PC-3 (cell line): ENCODE data around the gene RRAS2. TPM values are rescaled to one million over a fixed set of nuclear protein-coding genes. Genes with fewer than 3 reads are reported as not detected.

Experiments used
- ATAC-seq: fragments of 200-7000 bp; cut with Tn5 transposase; 2 replicates; pipeline ENCODE4 v1.9.1; 2020; ENCODE audit warnings: mild to moderate bottlenecking, moderate library complexity
- BruUV-seq: library from RNA; stranded (reverse); fragments of 400-500 nt; replicated peaks from 2 replicates; lab custom pipeline; 2021; lab: Mats Ljungman, UMichigan
- CTCF ChIA-PET: fragments of 300-600 bp; sonication (Branson Sonifier 250); formaldehyde crosslinking; loops from one replicate; lab custom pipeline; 2022; ENCODE audit warnings: antibody characterized with exemption; lab: Charles Lee
- POLR2A ChIA-PET: fragments of 300-600 bp; sonication (Branson Sonifier 250); formaldehyde crosslinking; loops from one replicate; lab custom pipeline; 2022; ENCODE audit warnings: antibody characterized with exemption; ENCODE audit not compliant: unreplicated experiment; lab: Charles Lee
- DNase-seq: peaks from one replicate; pipeline ENCODE4 v3.0.0-alpha.2; 2015
- H2AFZ ChIP-seq: fragments of 300-600 bp; sonication (generic); 2 replicates; pipeline ENCODE4 v1.6.0; 2016; ENCODE audit warnings: antibody characterized with exemption, low read length
- H3F3A ChIP-seq: fragments of 300-600 bp; sonication (generic); one replicate; pipeline ENCODE4 v1.6.0; 2017; ENCODE audit warnings: antibody characterized with exemption, low read length, control low read depth, mild to moderate bottlenecking; ENCODE audit not compliant: unreplicated experiment
- H3K27ac ChIP-seq: fragments of 300-600 bp; sonication (generic); 2 replicates; pipeline ENCODE4 v1.5.1; 2016; ENCODE audit warnings: mild to moderate bottlenecking, low read length
- H3K27me3 ChIP-seq: fragments of 300-600 bp; sonication (generic); 2 replicates; pipeline ENCODE4 v1.6.1; 2016; ENCODE audit warnings: low read length, mixed read lengths
- H3K36me3 ChIP-seq: fragments of 300-600 bp; sonication (generic); 2 replicates; pipeline ENCODE4 v1.6.1; 2016; ENCODE audit warnings: low read depth, mixed run types, low read length, mixed read lengths
- H3K4me1 ChIP-seq: fragments of 300-600 bp; sonication (generic); 2 replicates; pipeline ENCODE4 v1.5.1; 2016; ENCODE audit warnings: low read length; ENCODE audit not compliant: insufficient read depth
- H3K4me2 ChIP-seq: fragments of 300-600 bp; sonication (generic); 2 replicates; pipeline ENCODE4 v1.6.0; 2016; ENCODE audit warnings: low read length
- H3K4me3 ChIP-seq: fragments of 300-600 bp; sonication (generic); 2 replicates; pipeline ENCODE4 v1.5.1; 2016; ENCODE audit warnings: mild to moderate bottlenecking, low read length, mixed read lengths
- H3K79me2 ChIP-seq: fragments of 300-600 bp; sonication (generic); 2 replicates; pipeline ENCODE4 v1.6.1; 2017; ENCODE audit warnings: low read length, mixed read lengths
- H3K9ac ChIP-seq: fragments of 300-600 bp; sonication (generic); 2 replicates; pipeline ENCODE4 v1.6.0; 2016; ENCODE audit warnings: mild to moderate bottlenecking, low read length
- H3K9me2 ChIP-seq: fragments of 300-600 bp; sonication (generic); replicated peaks from 2 replicates; pipeline ENCODE4 v1.6.1; 2016; ENCODE audit warnings: mixed run types, low read length, mixed read lengths
- H3K9me3 ChIP-seq: fragments of 300-600 bp; sonication (generic); 2 replicates; pipeline ENCODE4 v1.6.1; 2016; ENCODE audit warnings: low read length, mixed read lengths
- H4K20me1 ChIP-seq: fragments of 300-600 bp; sonication (generic); 2 replicates; pipeline ENCODE4 v1.6.1; 2016; ENCODE audit warnings: low read length, mixed read lengths
- CTCF ChIP-seq: fragments of 300-600 bp; sonication (generic); conservative IDR thresholded peaks from 2 replicates; pipeline ENCODE4 v1.5.1; 2017; ENCODE audit warnings: antibody characterized with exemption, low read depth, mild to moderate bottlenecking, low read length
- EZH2 ChIP-seq: fragments of 300-600 bp; sonication (generic); IDR thresholded peaks from one replicate; pipeline ENCODE4 v1.6.1; 2017; ENCODE audit warnings: antibody characterized with exemption, mild to moderate bottlenecking, low read length; ENCODE audit not compliant: unreplicated experiment
- EZH2phosphoT487 ChIP-seq: fragments of 300-600 bp; sonication (generic); IDR thresholded peaks from 2 replicates; pipeline ENCODE4 v1.6.1; 2018; ENCODE audit warnings: mild to moderate bottlenecking, antibody characterized with exemption, low read length, borderline replicate concordance
- intact Hi-C: fragments of 100-400 bp; cut with micrococcal nuclease; formaldehyde crosslinking; loops from 2 replicates; pipeline ENCODE4 v1.9.0; 2023
- total RNA-seq: library from RNA; depleted of rRNA; stranded (reverse); fragments of >200 nt; gene quantifications from 2 replicates; pipeline ENCODE4 v1.2.3, GENCODE V29; 2014

RRAS2 gene
- total RNA-seq, 1 experiment from 2014 or later, result 58.6 TPM

GRCh38 chr11:14370496-14370895 is 11.5 kb upstream of the RRAS2 start:
- Histone ChIP-seq H3K79me2 (no peaks in the 10 kb centered on the region), H3K4me1 (peaks cover 15% of the 10 kb centered on the region), H3K9me3 (no peaks in the 10 kb centered on the region), H3K36me3 (no peaks in the 10 kb centered on the region), H3K9me2 (no peaks in the 10 kb centered on the region), H3K27ac (no peak overlapping the region), H2AFZ (no peak overlapping the region), H3K27me3 (no peaks in the 10 kb centered on the region), H3K4me2 (no peak overlapping the region), H3K4me3 (no peak overlapping the region), H4K20me1 (no peaks in the 10 kb centered on the region), H3K9ac (no peak overlapping the region), H3F3A (peaks cover 8% of the 10 kb centered on the region)
- DNase-seq (no peak), ATAC-seq (no peak)
- POLR2A ChIA-PET, result interaction anchor here (0.6 kb wide), 1 partner anchor 62 kb away, joined by 3 read pairs; no protein-coding TSS in a partner anchor
- BruUV-seq, result no TSS peak
- intact Hi-C loops, result no loop called here
- CTCF ChIA-PET, result no interaction called here
- no peak for TF ChIP-seq EZH2
- no peak for TF ChIP-seq EZH2phosphoT487
- TF ChIP-seq CTCF, result no peak

DNA sequence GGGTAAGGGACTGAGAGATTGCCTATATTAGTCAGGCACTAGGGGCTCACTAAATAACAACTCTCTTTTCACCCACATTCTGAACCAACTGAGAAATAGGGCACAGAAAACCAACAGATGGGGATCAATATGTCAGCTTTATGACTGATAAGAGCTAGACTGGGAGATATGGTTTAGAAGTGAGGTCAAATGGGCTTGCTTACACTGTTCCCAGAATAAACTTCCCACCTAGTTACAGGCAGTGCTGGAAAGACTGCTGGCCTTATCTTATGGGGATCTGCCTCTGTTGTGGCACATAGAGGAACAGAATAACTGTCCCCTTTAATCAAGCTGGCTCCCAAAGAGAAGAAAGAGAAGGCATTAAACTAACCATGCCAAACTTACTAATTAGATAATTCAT is 10.6 kb upstream of the RRAS2 start:
- intact Hi-C loops, result no loop called here
- Histone ChIP-seq H3K9me2 (no peaks in the 10 kb centered on the region), H3K9me3 (no peaks in the 10 kb centered on the region), H3K36me3 (no peaks in the 10 kb centered on the region), H4K20me1 (no peaks in the 10 kb centered on the region), H3K9ac (no peak overlapping the region), H3K4me3 (no peak overlapping the region), H3F3A (peaks cover 7% of the 10 kb centered on the region), H3K79me2 (no peaks in the 10 kb centered on the region), H3K27ac (no peak overlapping the region), H3K4me1 (peaks cover 11% of the 10 kb centered on the region), H3K27me3 (no peaks in the 10 kb centered on the region), H2AFZ (no peak overlapping the region), H3K4me2 (no peak overlapping the region)
- BruUV-seq, result no TSS peak
- ATAC-seq (no peak), DNase-seq (no peak)
- CTCF ChIA-PET, result no interaction called here
- no peak for TF ChIP-seq CTCF
- no peak for TF ChIP-seq EZH2
- TF ChIP-seq EZH2phosphoT487, result no peak
- POLR2A ChIA-PET, result no interaction called here

GRCh38 chr11:14366936-14367335 is 8.0 kb upstream of the RRAS2 start:
- no peaks in the 10 kb centered on the region for H3K36me3 ChIP-seq
- no TSS peak for BruUV-seq
- H3K9ac ChIP-seq, result no peak overlapping the region
- no peaks in the 10 kb centered on the region for H3K79me2 ChIP-seq
- H3K4me3 ChIP-seq, result no peak overlapping the region
- no peaks in the 10 kb centered on the region for H3K27me3 ChIP-seq
- peaks cover 3% of the 10 kb centered on the region; the same call in 1 of the 2 replicates for H3K4me1 ChIP-seq
- ChIA-PET CTCF (no interaction called here), POLR2A (no interaction called here)
- H3K9me2 ChIP-seq, result no peaks in the 10 kb centered on the region
- ATAC-seq, result no peak
- intact Hi-C loops, result no loop called here
- H4K20me1 ChIP-seq, result no peaks in the 10 kb centered on the region
- no peak overlapping the region for H3K4me2 ChIP-seq
- no peak overlapping the region for H3K27ac ChIP-seq
- no peak overlapping the region for H2AFZ ChIP-seq
- DNase-seq, result no peak
- no peaks in the 10 kb centered on the region for H3F3A ChIP-seq
- no peaks in the 10 kb centered on the region for H3K9me3 ChIP-seq
- TF ChIP-seq EZH2 (no peak), EZH2phosphoT487 (no peak), CTCF (no peak)
